ENCODE data around the gene IRF2.

IRF2 gene

DNA sequence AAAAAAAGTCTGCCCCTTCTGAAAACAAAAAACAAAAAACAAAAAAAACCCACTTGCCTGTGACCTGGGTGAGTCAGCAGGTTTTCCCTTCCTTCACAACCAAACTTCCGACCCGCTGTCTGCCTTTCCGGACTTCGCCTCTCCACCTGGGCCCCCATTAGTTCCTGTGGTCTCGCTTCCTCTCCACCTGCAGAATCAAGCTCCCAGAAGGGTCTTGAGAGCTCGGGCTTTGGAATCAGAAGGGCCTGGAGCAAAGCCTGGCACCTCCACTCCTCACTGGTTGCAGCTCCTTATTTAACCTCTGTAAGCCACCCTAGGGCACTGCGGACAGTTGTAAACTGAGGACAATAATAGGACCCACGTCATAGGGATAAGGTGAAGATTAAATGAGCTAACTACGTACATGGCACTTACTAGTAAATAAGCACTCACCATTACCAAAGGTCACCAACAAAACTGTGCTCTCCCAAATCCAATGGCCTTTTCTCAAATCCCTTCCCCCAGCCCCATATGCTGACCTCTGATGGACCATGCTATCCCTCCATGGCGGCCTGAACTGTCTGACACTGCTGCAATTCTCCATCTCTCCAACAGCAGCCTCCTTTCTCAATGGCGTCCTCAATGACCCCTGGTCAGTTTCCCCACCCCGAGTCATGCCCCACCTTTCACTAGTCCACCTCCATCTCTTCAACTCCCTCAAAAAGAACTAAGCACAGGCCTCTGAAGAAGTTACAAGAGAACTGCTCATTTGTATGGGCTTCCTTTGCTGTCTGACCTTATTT lies 64.2 kb downstream of the IRF2 start:
- Histone ChIP-seq H3K9ac (no peak overlapping the region), H3K4me2 (no peak overlapping the region), H3K4me1 (ENCODE audit: low read depth, poor library complexity, severe bottlenecking) (peaks cover 30% of the 10 kb centered on the region), H3K27ac (no peak overlapping the region; the same call in 1 of the 2 replicates), H3K79me2 (ENCODE audit: insufficient read depth, low read depth) (no peaks in the 10 kb centered on the region), H3K4me3 (IDR thresholded peaks at IDR 0.05; ENCODE audit: insufficient read depth, low read depth, low read length) (no peak overlapping the region), H3K36me3 (ENCODE audit: insufficient read depth) (no peaks in the 10 kb centered on the region), H3K27me3 (ENCODE audit: insufficient read depth, low read depth) (no peaks in the 10 kb centered on the region), H2AFZ (ENCODE audit: low read depth) (no peak overlapping the region), H4K20me1 (ENCODE audit: insufficient read depth) (no peaks in the 10 kb centered on the region)
- TF ChIP-seq, protein P1, sequence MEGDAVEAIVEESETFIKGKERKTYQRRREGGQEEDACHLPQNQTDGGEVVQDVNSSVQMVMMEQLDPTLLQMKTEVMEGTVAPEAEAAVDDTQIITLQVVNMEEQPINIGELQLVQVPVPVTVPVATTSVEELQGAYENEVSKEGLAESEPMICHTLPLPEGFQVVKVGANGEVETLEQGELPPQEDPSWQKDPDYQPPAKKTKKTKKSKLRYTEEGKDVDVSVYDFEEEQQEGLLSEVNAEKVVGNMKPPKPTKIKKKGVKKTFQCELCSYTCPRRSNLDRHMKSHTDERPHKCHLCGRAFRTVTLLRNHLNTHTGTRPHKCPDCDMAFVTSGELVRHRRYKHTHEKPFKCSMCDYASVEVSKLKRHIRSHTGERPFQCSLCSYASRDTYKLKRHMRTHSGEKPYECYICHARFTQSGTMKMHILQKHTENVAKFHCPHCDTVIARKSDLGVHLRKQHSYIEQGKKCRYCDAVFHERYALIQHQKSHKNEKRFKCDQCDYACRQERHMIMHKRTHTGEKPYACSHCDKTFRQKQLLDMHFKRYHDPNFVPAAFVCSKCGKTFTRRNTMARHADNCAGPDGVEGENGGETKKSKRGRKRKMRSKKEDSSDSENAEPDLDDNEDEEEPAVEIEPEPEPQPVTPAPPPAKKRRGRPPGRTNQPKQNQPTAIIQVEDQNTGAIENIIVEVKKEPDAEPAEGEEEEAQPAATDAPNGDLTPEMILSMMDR (conservative IDR thresholded peaks at IDR 0.05; ENCODE audit: low read depth, low read length): no peak

GRCh38 chr4:184409502-184409901 lies 64.8 kb downstream of the IRF2 start:
- Histone ChIP-seq H3K4me3 (IDR thresholded peaks at IDR 0.05; ENCODE audit: insufficient read depth, low read depth, low read length) (no peak overlapping the region), H3K79me2 (ENCODE audit: insufficient read depth, low read depth) (no peaks in the 10 kb centered on the region), H2AFZ (ENCODE audit: low read depth) (no peak overlapping the region), H3K4me1 (ENCODE audit: low read depth, poor library complexity, severe bottlenecking) (peaks cover 33% of the 10 kb centered on the region), H3K4me2 (no peak overlapping the region), H3K9ac (no peak overlapping the region), H4K20me1 (ENCODE audit: insufficient read depth) (no peaks in the 10 kb centered on the region), H3K27ac (no peak overlapping the region; the same call in 1 of the 2 replicates), H3K27me3 (ENCODE audit: insufficient read depth, low read depth) (no peaks in the 10 kb centered on the region), H3K36me3 (ENCODE audit: insufficient read depth) (no peaks in the 10 kb centered on the region)
- TF ChIP-seq, protein P1 (conservative IDR thresholded peaks at IDR 0.05; ENCODE audit: low read depth, low read length): no peak

DNA sequence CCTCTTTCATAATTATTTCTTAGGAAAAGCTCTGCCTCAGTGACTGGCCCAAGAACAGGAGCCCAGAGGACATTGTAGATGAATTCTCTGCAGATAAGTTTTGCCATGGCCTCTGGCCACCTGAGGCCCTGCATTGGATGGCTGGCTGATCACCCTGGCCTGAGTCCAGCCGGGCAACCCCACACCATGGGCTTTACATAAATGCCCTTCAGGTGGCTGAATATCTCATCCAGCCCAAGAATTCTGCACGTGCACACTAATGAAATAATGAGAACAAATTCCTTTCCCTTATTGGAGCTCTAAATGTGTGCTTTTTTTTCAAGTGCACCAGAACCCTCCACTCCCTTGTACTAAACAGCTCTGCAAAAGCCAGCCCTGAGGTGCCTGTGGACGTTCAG lies 65.7 kb downstream of the IRF2 start:
- TF ChIP-seq, protein P1 (conservative IDR thresholded peaks at IDR 0.05; ENCODE audit: low read depth, low read length): no peak
- Histone ChIP-seq H3K4me2 (no peak overlapping the region), H3K4me1 (ENCODE audit: low read depth, poor library complexity, severe bottlenecking) (peaks cover 41% of the 10 kb centered on the region), H3K79me2 (ENCODE audit: insufficient read depth, low read depth) (no peaks in the 10 kb centered on the region), H4K20me1 (ENCODE audit: insufficient read depth) (no peaks in the 10 kb centered on the region), H3K9ac (no peak overlapping the region), H3K4me3 (IDR thresholded peaks at IDR 0.05; ENCODE audit: insufficient read depth, low read depth, low read length) (no peak overlapping the region), H3K36me3 (ENCODE audit: insufficient read depth) (no peaks in the 10 kb centered on the region), H2AFZ (ENCODE audit: low read depth) (no peak overlapping the region), H3K27ac (no peak overlapping the region), H3K27me3 (ENCODE audit: insufficient read depth, low read depth) (no peaks in the 10 kb centered on the region)

- TF ChIP-seq, protein P1 (conservative IDR thresholded peaks at IDR 0.05; ENCODE audit: low read depth, low read length): no peak
- no peak overlapping the region for H3K4me3 ChIP-seq (IDR thresholded peaks at IDR 0.05; ENCODE audit: insufficient read depth, low read depth, low read length)
- H3K9ac ChIP-seq: no peak overlapping the region
Measured at GRCh38 chr4:184408021-184408683, 66.2 kb downstream of the IRF2 start.

More at GRCh38 chr4:184408021-184408683, 66.2 kb downstream of the IRF2 start:
- H3K36me3 ChIP-seq (ENCODE audit: insufficient read depth): no peaks in the 10 kb centered on the region
- H3K4me2 ChIP-seq: no peak overlapping the region
- H3K79me2 ChIP-seq (ENCODE audit: insufficient read depth, low read depth): no peaks in the 10 kb centered on the region
- H3K4me1 ChIP-seq (ENCODE audit: low read depth, poor library complexity, severe bottlenecking): peaks cover 46% of the 10 kb centered on the region
- no peak overlapping the region for H3K27ac ChIP-seq
- H3K27me3 ChIP-seq (ENCODE audit: insufficient read depth, low read depth): no peaks in the 10 kb centered on the region
- H2AFZ ChIP-seq (ENCODE audit: low read depth): no peak overlapping the region
- no peaks in the 10 kb centered on the region for H4K20me1 ChIP-seq (ENCODE audit: insufficient read depth)
